ENCODE measurements around the gene FAM76A.

- no peak for TF ChIP-seq CTCF (conservative IDR thresholded peaks at IDR 0.05; ENCODE audit: low read depth, low read length)
- no peak for TF ChIP-seq EZH2 (IDR thresholded peaks at IDR 0.05; ENCODE audit: borderline replicate concordance, low read depth, low read length, poor library complexity, severe bottlenecking)
Observed at GRCh38 chr1:27773826-27774445, 48.2 kb downstream of the FAM76A start.
